NCI-H510A (cell line): ENCODE measurements around the gene SCRT2.
"Not testable (repeated sequence)": the region's sequence is repeated elsewhere in the genome, so short reads cannot be mapped to it uniquely, and the experiment has no call there.

Experiments used
- DNase-seq: peaks from one replicate; lab custom pipeline; 2025; lab: John Stamatoyannopoulos, UW

The SCRT2 gene

DNA sequence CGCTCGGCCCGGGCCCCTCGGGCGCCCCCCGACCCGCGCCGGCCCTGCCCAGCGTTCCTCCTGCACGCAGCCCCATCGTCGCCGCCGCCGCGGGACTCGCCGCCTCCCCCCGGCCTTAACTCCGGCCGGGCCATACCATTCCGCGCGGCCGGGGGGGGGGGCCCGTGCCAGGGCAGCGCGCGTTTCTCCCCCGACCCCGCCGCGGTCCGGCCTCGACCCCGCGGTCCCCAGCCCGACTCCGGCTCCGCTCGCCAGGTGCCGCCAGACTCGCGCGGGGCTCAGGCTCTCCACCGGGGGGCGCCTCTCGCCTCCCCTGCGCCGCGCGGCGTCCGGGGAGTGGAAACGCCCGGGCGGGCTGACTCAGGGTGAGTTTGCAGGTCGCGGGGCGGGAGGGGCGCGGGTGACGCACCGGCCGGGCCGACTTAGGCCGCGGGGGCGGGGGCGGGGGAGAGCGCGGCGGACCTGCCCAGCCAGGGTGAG, 22.5 kb downstream of the SCRT2 start, which contains the start of gene SRXN1:
TSS of gene SRXN1 (minus strand) at position 91 of the 480 bp plus-strand sequence. CDS start at position 76, 15 bp downstream.
- peak; percentile 93 for DNase-seq

DNA sequence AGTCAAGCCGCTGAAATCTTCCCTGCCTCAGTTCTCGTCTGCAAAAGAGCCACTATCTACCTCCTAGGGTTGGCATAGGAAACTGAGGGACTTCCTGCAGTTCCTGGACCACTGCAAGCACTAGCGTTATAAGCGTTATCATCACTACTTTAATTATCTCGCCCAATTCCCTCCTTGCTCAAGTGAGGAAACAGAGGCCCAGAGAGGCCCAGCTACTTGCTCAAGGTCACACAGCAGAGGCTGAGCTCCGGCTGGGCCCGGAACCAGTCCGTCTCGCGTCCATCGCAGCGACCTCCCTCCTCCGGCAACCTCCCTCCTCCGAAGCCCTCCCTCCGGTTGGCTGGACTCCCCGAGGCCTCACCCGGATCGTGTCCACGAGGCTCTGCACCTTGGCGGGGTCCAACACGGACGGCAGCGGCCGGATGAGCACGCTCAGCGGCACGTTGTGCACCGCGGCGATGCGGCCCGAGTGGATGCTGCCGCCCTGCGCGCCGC, 22.9 kb downstream of the SCRT2 start:
- peak; percentile 18 for DNase-seq

GRCh38 chr20:651713-652614, 23.6 kb downstream of the SCRT2 start:
- DNase-seq = no peak

DNA sequence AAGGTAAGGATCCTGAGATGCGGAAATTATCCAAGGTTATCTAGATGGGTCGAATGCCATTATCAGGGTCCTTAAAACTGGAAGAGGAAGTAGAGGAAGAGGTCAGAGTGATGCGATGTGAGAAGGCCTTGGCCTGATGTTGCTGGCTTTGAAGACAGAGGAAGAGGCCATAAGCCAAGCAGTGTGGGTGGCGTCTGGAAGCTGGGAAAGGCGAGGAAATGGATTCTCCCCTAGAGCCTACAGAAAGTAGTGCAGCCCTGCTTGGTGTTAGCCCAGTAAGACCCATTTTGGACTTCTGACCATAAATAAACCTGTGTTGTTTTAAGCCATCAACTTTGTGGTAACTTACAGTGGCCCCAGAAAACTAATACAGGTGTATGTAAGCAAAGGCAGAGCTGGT, 24.6 kb downstream of the SCRT2 start:
- DNase-seq = no peak

GRCh38 chr20:650281-650680, 25.3 kb downstream of the SCRT2 start:
- DNase-seq = no peak

GRCh38 chr20:647479-648019, 28.1 kb downstream of the SCRT2 start:
- DNase-seq = no peak

DNA sequence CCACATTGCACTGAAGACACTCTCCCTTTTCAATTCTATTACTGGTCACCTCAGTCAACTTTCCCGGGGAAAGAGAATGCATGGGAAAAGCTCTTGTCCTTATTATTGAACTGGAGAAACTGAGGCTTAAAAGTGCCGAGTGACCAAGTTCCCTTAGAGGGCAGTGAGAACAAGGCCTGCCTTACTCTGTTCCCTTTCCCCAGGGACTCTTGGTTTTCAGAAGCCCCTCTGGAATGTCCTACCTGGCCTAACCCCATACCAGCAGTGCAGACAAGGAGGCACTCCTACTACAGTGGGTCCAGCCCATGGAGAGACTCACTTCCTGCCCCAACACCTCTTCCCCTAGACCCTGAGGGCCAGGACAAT, 28.8 kb downstream of the SCRT2 start:
- no peak for DNase-seq

GRCh38 chr20:646107-646867, 29.3 kb downstream of the SCRT2 start:
- DNase-seq = no peak

DNA sequence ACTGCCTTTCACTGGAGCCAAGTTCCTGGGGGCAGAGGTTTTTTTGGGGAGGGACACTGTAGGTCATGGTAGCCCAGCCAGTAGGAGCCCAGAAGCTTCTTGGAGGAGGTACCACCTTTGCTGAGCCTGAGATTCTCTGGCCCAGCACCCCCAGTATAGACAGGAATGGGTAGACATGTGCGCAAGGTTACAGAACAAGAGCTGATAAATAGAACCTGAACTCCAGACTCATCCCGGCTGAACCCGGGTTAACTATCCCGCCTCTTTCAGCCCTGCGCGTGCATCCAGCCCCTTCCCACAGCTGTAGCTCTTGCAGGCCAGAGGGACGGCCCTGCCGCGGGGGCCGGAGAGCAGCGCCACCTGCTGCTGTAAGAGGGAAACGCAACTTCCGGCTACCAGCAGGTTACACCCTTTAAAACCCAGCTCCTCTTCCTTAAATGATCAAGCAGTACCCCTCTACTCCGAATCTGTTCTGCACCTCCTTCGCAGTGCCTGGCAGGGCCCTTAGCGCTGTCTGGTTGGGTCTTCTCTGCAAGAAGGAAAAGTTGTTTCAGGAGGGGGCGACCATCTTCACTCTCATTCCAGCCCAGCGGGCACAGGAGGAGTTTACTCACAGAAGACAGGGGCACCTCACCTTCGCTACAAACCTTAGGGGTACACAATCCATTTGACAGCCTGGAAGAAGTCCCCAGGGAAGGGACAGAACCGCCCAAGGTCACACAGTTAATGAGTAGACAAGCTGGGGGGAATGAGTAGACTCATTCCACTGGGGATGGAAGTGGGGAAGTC, 30.1 kb downstream of the SCRT2 start:
- DNase-seq = peak; percentile 14

DNA sequence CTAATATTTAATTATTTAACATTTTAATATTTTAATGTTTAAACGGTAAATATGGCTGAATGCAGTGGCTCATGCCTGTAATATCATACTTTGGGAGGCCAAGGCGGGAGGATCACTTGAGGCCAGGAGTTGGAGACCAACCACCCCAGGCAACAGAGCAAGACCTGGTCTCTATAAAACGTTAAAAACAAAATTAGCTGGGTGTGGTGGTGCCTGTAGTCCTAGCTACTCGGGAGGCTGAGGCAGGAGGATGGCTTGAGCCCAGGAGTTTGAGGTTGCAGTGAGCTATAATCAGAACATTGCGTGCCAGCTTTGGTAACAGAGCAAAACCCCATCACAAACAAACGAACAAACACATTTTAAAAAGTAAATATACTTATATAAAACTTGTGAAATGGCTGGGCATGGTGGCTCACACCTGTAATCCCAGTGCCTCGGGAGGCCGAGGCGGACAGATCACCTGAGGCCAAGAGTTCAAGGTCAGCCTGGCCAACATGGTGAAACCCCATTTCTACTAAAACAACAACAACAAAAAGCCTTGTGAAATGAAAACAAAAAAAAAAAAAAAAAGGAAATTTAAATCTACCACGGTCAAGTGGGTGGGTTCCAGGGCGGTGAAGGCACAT, 30.8 kb downstream of the SCRT2 start:
- no peak for DNase-seq

DNA sequence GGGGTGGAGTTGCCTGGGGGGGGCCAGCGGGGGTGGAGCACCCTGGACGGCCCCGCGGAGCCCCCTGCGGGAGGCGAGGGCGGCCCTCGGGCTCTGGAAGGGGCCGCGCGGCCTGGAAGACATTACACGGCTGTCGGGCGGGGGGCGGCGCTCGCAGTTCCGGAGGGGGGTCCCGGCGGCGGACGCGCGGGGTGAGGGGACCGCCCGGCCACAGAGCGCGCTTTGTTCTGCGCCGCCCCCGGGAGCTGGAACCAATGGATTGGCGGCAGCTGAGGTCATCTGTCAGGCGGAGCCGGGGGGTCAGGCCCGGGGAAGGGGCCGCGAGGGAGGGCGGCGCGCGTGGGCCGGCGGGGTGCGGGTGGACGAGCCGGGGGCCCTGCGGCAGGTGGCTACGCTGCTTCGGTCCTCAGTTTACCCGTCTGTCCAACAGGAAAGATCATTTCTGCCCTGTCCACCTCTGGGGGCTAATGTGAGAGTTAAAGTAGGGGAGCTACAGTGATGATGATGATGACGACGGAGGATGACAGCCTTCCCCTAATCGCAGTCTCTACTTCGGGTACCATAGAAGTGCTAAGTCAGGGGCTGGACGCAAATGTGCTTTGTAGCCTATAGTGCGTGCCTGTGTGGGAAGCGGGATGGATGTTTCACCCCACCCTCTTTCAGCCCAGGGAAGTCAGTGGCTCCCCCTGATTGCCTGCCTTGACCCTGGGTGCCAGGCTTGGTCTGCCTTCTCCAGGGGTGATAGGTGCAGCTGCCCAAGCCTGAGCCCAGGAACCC, 33.0 kb downstream of the SCRT2 start:
- DNase-seq = no peak

DNA sequence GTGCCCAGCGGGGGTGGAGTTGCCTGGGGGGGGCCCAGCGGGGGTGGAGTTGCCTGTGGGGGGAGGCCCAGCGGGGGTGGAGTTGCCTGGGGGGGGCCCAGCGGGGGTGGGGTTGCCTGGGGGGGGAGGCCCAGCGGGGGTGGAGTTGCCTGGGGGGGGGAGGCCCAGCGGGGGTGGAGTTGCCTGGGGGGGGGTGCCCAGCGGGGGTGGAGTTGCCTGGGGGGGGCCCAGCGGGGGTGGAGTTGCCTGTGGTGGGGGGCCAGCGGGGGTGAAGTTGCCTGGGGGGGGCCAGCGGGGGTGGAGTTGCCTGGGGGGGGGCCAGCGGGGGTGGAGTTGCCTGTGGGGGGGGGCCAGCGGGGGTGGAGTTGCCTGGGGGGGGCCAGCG, 33.6 kb downstream of the SCRT2 start:
- DNase-seq = not testable (repeated sequence)

- no peak for DNase-seq
Measured at GRCh38 chr20:641516-641875, 34.1 kb downstream of the SCRT2 start.

DNA sequence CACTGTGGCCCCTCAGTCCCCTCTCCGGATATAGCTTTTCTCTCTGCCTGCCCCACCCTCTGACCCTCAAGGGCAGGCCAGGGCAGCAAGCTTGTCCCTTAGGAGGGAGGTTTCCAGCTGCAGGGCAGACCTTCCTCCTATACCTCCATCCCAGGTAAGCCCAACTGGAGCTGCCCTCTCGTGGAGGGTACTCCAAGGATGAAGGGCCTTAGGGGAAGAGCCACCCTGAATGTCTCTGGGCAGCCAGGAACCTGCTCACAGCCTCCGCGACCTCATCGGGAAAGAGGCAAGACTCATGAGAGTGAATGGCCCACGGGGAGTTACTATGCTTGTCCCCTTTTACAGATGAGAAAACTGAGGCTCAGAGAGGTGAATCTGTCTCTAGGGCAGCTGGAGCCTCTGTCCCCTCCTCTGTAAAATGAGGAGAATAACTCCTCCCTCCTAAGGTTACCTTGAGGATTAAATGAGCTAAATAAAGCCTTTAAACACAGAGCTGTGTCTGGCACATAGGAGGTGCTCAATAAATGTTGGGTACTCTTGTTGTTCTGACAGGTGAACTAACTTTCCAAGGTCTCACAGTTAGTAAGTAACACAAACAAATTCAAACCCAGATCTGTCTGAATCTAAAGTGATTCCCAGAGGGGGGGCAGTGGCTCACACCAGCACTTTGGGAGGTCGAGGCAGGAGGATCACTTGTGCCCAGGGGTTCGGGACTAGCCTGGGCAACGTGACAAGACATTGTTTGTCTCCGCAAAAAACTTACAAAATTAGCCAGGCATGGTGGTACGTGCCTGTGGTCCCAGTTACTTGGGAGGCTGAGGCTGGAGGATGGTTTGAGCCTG, 34.7 kb downstream of the SCRT2 start:
- DNase-seq = no peak

DNA sequence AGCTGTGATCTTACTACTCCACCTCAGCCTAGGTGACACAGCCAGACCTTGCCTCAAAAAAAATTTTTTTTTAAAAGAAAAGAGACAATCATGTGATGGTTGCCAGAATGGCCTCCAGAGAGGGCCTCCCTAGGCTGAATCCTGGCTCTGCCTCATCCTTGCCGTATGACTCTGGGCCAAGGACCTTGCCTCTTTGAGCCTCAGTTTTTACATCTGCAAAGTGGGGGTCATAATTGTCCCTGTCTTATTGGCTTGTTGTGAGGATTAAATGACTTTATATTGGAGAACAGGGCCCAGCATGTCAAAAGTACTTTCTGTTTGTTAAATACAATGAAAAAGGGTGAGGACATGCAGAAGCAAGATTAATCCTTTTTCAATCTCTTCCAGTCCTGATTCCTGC, 37.0 kb downstream of the SCRT2 start:
- no peak for DNase-seq

- no peak for DNase-seq
Measured at GRCh38 chr20:637559-637958, 38.0 kb downstream of the SCRT2 start.

DNA sequence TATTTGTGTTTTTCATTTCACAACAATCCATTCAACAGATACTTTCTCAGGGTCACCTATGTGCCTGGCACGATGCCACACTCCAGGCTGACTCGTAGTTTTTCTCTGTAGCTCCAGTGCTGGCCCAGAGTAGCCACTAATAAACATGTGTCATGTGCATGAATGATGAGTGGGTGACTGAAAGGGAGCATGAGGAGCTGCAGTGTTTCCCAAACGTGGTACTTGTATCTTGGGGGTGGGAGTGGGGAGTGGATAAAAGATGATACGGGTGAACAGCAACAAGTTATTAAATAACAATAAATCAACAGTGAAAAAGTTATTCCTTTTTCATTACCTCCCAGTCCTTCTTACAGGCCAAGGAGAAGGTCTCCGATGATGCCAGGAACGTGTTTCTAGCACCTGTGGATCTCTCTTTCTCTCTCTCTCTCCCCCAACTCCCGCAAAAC, 39.7 kb downstream of the SCRT2 start:
- DNase-seq = no peak

DNA sequence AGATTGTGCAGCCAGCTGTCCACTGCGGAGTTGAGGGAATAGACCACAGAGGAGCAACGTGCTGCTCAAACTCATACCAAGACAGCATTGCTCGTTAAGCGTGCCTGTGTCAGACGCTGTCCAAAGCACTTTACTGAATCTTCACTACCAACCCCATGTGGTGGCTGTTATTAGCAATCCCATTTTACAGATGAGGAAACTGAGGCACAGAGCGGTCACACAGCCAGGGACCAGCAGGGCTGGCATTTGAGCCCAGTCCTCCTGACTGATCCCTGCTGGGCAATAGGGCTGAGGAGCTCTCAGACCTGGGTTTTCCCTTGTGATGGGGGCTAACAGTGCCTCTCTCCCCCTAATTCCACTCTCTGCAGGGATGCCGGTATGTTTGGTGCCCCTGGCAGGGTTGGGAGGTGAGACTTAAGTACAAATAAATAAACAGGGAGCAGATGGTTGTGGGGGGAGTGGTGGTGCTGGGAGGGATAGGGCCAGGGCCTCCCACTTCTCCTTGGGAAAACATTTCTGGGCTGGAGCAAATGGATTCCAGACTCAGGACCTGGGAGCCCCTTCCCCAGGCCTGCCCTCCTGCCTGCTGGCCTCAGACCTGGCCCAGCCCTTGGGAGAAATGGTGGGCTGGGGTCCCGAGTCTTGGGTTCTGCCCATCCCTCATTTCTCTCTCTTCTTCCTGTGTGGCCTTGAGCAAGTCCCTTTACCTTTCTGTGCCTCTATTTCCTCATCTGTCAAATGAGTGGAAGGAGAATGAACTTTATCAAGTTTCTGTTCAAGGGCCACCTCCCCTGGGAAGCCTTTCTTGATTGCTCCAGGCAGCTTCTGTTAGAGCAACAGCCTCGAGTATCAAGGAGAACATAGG, 40.3 kb downstream of the SCRT2 start:
- DNase-seq = no peak
